MM.1S (cell line): ENCODE results near the gene P2RY10.
A peak's percentile ranks its signal among the peaks of the same experiment; 100 is the strongest.

Experiments
- DNase-seq: peaks from one replicate; pipeline ENCODE4 v3.0.0-alpha.2; 2015
- H2AFZ ChIP-seq: fragments of 300-600 bp; sonication (generic); 2 replicates; pipeline ENCODE4 v1.6.0; 2016; ENCODE audit warnings: antibody characterized with exemption, low read length
- H3F3A ChIP-seq: fragments of 300-600 bp; sonication (generic); 2 replicates; pipeline ENCODE4 v1.6.1; 2016; ENCODE audit warnings: mild to moderate bottlenecking, antibody characterized with exemption, low read length, moderate library complexity, mixed read lengths; ENCODE audit not compliant: insufficient read depth
- H3K27ac ChIP-seq: fragments of 300-600 bp; sonication (generic); 2 replicates; pipeline ENCODE4 v1.5.1; 2016; ENCODE audit warnings: mild to moderate bottlenecking, low read length
- H3K27me3 ChIP-seq: fragments of 300-600 bp; sonication (generic); replicated peaks from 2 replicates; pipeline ENCODE4 v1.6.0; 2016; ENCODE audit warnings: low read length; ENCODE audit not compliant: insufficient read depth
- H3K36me3 ChIP-seq: fragments of 300-600 bp; sonication (generic); replicated peaks from 2 replicates; pipeline ENCODE4 v1.6.1; 2016; ENCODE audit warnings: mild to moderate bottlenecking, low read length, mixed read lengths; ENCODE audit not compliant: insufficient read depth
- H3K4me1 ChIP-seq: fragments of 300-600 bp; sonication (generic); 2 replicates; pipeline ENCODE4 v1.6.1; 2016; ENCODE audit warnings: low read length, mixed read lengths
- H3K4me2 ChIP-seq: fragments of 300-600 bp; sonication (generic); 2 replicates; pipeline ENCODE4 v1.6.0; 2016; ENCODE audit warnings: low read depth, low read length
- H3K4me3 ChIP-seq: fragments of 300-600 bp; sonication (generic); 2 replicates; pipeline ENCODE4 v1.5.1; 2016; ENCODE audit warnings: low read length, mixed read lengths
- H3K79me2 ChIP-seq: fragments of 300-600 bp; sonication (generic); 2 replicates; pipeline ENCODE4 v1.6.1; 2016; ENCODE audit warnings: mixed run types, low read length, mixed read lengths
- H3K9ac ChIP-seq: fragments of 300-600 bp; sonication (generic); 2 replicates; pipeline ENCODE4 v1.6.1; 2016; ENCODE audit warnings: low read length, mixed read lengths
- H3K9me2 ChIP-seq: fragments of 300-600 bp; sonication (generic); replicated peaks from 2 replicates; pipeline ENCODE4 v1.6.1; 2016; ENCODE audit warnings: mild to moderate bottlenecking, low read length, mixed read lengths; ENCODE audit not compliant: insufficient read depth
- H3K9me3 ChIP-seq: fragments of 300-600 bp; sonication (generic); replicated peaks from 2 replicates; pipeline ENCODE4 v1.6.1; 2016; ENCODE audit warnings: mild to moderate bottlenecking, low read length, mixed read lengths; ENCODE audit not compliant: insufficient read depth
- H4K20me1 ChIP-seq: fragments of 300-600 bp; sonication (generic); 2 replicates; pipeline ENCODE4 v1.6.1; 2016; ENCODE audit warnings: mild to moderate bottlenecking, low read length, moderate library complexity, mixed read lengths; ENCODE audit not compliant: insufficient read depth
- EZH2 ChIP-seq: fragments of 300-600 bp; sonication (generic); optimal IDR thresholded peaks from 2 replicates; pipeline ENCODE3; 2017; ENCODE audit warnings: low read depth, mild to moderate bottlenecking, antibody characterized with exemption, low read length, mixed read lengths
- EZH2phosphoT487 ChIP-seq: fragments of 300-600 bp; sonication (generic); IDR thresholded peaks from 2 replicates; pipeline ENCODE4 v1.6.1; 2018; ENCODE audit warnings: antibody characterized with exemption, low read length
- TF ChIP-seq, protein P1 (sequence below): fragments of 300-600 bp; sonication (generic); IDR thresholded peaks from 2 replicates; pipeline ENCODE4 v1.5.1; 2016; ENCODE audit warnings: antibody characterized with exemption, low read length, mixed read lengths

P2RY10 gene

DNA sequence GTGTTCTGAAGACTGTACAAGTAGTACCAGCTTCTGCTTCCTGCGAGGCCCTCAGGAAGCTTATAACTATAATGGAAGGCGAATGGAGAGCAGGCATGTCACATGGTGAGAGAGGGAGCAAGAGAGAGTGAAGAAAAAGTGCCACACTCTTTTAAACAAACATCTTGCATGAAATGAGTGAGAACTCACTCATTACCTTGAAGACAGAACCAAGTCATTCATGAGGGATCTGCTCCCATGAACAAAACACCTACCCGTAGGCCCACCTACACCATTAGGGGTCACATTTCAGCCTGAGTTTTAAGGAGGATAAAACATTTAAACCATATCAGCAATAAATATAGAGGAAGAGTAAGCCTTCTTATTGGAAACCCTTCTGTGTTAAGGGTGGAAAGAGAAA lies 19.4 kb downstream of the P2RY10 start:
- H3K9ac ChIP-seq: no peak overlapping the region
- no peak overlapping the region for H2AFZ ChIP-seq
- DNase-seq: no peak
- no peaks in the 10 kb centered on the region for H4K20me1 ChIP-seq
- H3F3A ChIP-seq: 0 out of 2 replicates have a peak, but pooled peaks cover 2% of the 10 kb centered on the region
- no peak overlapping the region for H3K27ac ChIP-seq
- TF ChIP-seq EZH2 (no peak), EZH2phosphoT487 (no peak)
- TF ChIP-seq, protein P1, sequence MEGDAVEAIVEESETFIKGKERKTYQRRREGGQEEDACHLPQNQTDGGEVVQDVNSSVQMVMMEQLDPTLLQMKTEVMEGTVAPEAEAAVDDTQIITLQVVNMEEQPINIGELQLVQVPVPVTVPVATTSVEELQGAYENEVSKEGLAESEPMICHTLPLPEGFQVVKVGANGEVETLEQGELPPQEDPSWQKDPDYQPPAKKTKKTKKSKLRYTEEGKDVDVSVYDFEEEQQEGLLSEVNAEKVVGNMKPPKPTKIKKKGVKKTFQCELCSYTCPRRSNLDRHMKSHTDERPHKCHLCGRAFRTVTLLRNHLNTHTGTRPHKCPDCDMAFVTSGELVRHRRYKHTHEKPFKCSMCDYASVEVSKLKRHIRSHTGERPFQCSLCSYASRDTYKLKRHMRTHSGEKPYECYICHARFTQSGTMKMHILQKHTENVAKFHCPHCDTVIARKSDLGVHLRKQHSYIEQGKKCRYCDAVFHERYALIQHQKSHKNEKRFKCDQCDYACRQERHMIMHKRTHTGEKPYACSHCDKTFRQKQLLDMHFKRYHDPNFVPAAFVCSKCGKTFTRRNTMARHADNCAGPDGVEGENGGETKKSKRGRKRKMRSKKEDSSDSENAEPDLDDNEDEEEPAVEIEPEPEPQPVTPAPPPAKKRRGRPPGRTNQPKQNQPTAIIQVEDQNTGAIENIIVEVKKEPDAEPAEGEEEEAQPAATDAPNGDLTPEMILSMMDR: no peak
- no peaks in the 10 kb centered on the region for H3K27me3 ChIP-seq
- H3K4me1 ChIP-seq: no peaks in the 10 kb centered on the region
- no peak overlapping the region for H3K4me2 ChIP-seq
- peaks cover 23% of the 10 kb centered on the region for H3K79me2 ChIP-seq
- no peak overlapping the region for H3K4me3 ChIP-seq
- H3K36me3 ChIP-seq: peaks cover 12% of the 10 kb centered on the region
- no peaks in the 10 kb centered on the region for H3K9me2 ChIP-seq
- no peaks in the 10 kb centered on the region for H3K9me3 ChIP-seq

DNA sequence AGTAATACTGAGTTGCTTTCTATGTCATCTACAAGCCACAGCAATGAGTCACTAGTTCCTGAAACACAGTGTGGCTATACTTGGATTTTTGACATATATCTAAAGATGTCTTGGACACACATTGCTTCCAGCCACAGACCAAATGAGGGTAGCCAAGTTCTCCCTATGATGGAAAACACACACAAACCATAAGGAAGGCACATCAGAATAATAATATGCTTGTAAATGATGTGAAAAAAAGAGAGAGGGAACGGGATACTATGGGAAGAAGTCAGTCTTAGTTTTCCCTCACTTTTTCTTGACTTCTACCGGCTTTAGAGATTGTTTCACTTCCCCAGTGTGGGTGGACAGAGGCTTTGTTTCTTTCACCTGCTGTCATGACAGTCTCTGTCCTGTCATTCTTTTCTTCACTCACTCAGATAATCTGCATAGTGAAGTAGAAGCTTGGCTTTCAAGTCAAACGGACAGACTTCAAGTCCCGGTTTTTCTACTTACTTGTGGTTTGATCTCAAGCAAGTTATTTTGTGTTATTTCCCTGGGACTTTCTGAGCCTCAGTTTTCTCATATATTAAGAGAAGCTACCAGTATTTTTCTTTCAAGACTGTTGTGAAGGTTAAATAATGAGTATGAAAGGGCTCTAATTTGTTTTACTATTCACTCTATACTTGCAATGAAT lies 34.7 kb downstream of the P2RY10 start:
- Histone ChIP-seq H3K4me3 (peak overlapping the region; percentile 16; the same call in 1 of the 2 replicates), H3K27me3 (no peaks in the 10 kb centered on the region), H3K4me1 (peaks cover 8% of the 10 kb centered on the region; the same call in 1 of the 2 replicates), H3K36me3 (no peaks in the 10 kb centered on the region), H3K27ac (peak overlapping the region; percentile 70), H2AFZ (peak overlapping the region; percentile 25; the same call in 1 of the 2 replicates), H3K9ac (peak overlapping the region; percentile 47; the same call in 1 of the 2 replicates), H3K4me2 (peak overlapping the region; percentile 53), H3K79me2 (no peaks in the 10 kb centered on the region), H3K9me2 (no peaks in the 10 kb centered on the region), H3F3A (0 out of 2 replicates have a peak, but pooled peaks cover 13% of the 10 kb centered on the region), H3K9me3 (no peaks in the 10 kb centered on the region), H4K20me1 (no peaks in the 10 kb centered on the region)
- TF ChIP-seq EZH2 (no peak), EZH2phosphoT487 (no peak)
- TF ChIP-seq, protein P1: no peak
- peak; percentile 35 for DNase-seq

DNA sequence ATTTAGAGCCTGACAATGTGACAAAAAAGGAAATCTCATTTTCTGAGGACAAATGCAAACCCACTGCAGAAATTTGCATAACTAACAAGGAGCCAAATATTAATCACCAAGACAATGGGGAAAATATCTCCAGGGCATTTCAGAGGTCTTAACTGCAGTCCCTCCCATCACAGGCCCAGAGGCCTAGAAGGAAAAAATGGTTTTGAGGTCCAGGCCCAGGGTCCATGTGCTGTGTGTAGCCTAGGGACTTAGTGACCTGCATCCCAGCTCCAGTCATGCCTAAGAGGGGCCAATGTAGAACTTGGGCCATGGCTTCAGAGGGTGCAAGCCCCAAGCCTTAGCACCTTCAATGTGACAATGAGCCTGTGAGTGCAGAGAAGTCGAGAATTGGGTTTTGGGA lies 44.2 kb downstream of the P2RY10 start:
- Histone ChIP-seq H3K9ac (no peak overlapping the region), H3F3A (no peaks in the 10 kb centered on the region), H3K27ac (no peak overlapping the region), H3K27me3 (no peaks in the 10 kb centered on the region), H3K9me3 (no peaks in the 10 kb centered on the region), H2AFZ (no peak overlapping the region), H3K4me1 (no peaks in the 10 kb centered on the region), H3K9me2 (no peaks in the 10 kb centered on the region), H4K20me1 (no peaks in the 10 kb centered on the region), H3K4me3 (no peak overlapping the region), H3K79me2 (no peaks in the 10 kb centered on the region), H3K36me3 (no peaks in the 10 kb centered on the region), H3K4me2 (no peak overlapping the region)
- DNase-seq: no peak
- TF ChIP-seq, protein P1: no peak
- no peak for TF ChIP-seq EZH2phosphoT487
- no peak for TF ChIP-seq EZH2
